LNCaP clone FGC (cell line): ENCODE measurements around the gene SDHAF2.

ENCODE experiments used
- DNase-seq: peaks from one replicate; pipeline ENCODE4 v3.0.0-alpha.2; 2011; ENCODE audit warnings: low read depth
- H3K4me3 ChIP-seq: 2 replicates; pipeline ENCODE4 v1.5.1; 2011; ENCODE audit warnings: mild to moderate bottlenecking, low read depth, low read length, control low read depth
- CTCF ChIP-seq: IDR thresholded peaks from 2 replicates; pipeline ENCODE4 v1.5.1; 2012; ENCODE audit warnings: mild to moderate bottlenecking; ENCODE audit not compliant: control insufficient read depth, insufficient read depth; ENCODE audit errors: extremely low read depth

Gene SDHAF2

GRCh38 chr11:61401173-61401572, 28.8 kb upstream of the SDHAF2 start:
- DNase-seq = no peak
- no peak for TF ChIP-seq CTCF
- H3K4me3 ChIP-seq = no peak overlapping the region

- H3K4me3 ChIP-seq = no peak overlapping the region
- DNase-seq = no peak
- no peak for TF ChIP-seq CTCF
Observed at GRCh38 chr11:61401573-61401972, 28.4 kb upstream of the SDHAF2 start.

GRCh38 chr11:61403658-61404057, 26.3 kb upstream of the SDHAF2 start:
- no peak overlapping the region for H3K4me3 ChIP-seq
- no peak for DNase-seq
- no peak for TF ChIP-seq CTCF

GRCh38 chr11:61404103-61404502, 25.8 kb upstream of the SDHAF2 start:
- no peak for TF ChIP-seq CTCF
- no peak for DNase-seq
- H3K4me3 ChIP-seq = no peak overlapping the region

- no peak for TF ChIP-seq CTCF
- no peak overlapping the region for H3K4me3 ChIP-seq
- DNase-seq = no peak
Observed at GRCh38 chr11:61404641-61405040, 25.3 kb upstream of the SDHAF2 start.

- no peak for DNase-seq
- no peak overlapping the region for H3K4me3 ChIP-seq
- no peak for TF ChIP-seq CTCF
Observed at GRCh38 chr11:61406067-61406466, 23.9 kb upstream of the SDHAF2 start.

- no peak for DNase-seq
- H3K4me3 ChIP-seq = no peak overlapping the region
- TF ChIP-seq CTCF = no peak
Observed at GRCh38 chr11:61406991-61407728, 22.8 kb upstream of the SDHAF2 start.
